Measurements from ENCODE around the gene HDGFL2. TPM values are rescaled to one million over a fixed set of nuclear protein-coding genes. Genes with fewer than 3 reads are reported as not detected.

HDGFL2 gene
- total and polyA plus RNA-seq, 10 of the 15 experiments (the other 5 are each of a cell fraction or from before 2014, with no cell fraction given), result 0.16 to 56.9 (median 25.3) TPM

DNA sequence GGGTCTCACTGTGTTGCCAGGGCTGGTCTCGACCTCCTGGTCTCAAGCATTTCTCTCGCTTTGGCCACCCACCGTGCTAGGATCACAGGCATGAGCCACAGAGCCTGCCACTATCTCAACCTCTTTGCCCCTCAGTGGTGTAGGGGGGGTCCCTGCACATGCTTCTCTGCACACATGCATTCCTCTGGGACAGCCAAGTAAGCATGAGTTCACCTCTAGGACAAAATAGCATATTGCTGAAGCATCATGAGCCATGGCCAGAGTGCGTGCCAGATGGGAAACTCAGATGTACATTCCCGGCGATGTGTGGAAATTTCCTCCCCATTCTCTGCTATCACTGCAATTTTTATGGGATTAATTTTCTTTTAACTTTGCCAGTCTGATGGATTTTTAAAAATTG is 46.6 kb upstream of the HDGFL2 start (continued):
- TF ChIP-seq CREM (IDR thresholded peaks at IDR 0.05; ENCODE audit: low read depth), result no peak
- TF ChIP-seq ZNF687 (IDR thresholded peaks at IDR 0.05), result no peak
- TF ChIP-seq RAD21 (IDR thresholded peaks at IDR 0.05; ENCODE audit: insufficient read depth, low read depth, low read length), result no peak
- no peak for TF ChIP-seq SIX5 (IDR thresholded peaks at IDR 0.05; ENCODE audit: low read depth, low read length, severe bottlenecking)
- TF ChIP-seq IRF5 (IDR thresholded peaks at IDR 0.05; ENCODE audit: borderline replicate concordance), result no peak
- no peak for TF ChIP-seq RBBP5 (conservative IDR thresholded peaks at IDR 0.05)

GRCh38 chr19:4428326-4428975 is 43.6 kb upstream of the HDGFL2 start:
- H3K36me3 ChIP-seq (ENCODE audit: control insufficient read depth in 2 of 2, insufficient read depth in 2 of 2, low read length in 1 of 2), result peaks cover 14 to 35% of the 10 kb centered on the region in 2 experiments; a peak in 3 of 4 replicates
- H3K4me3 ChIP-seq, result no peak overlapping the region
- ChIA-PET RAD21 (ENCODE audit: unreplicated experiment) (no interaction called here), CTCF (no interaction called here), SMC1A (ENCODE audit: uncharacterized antibody, unreplicated experiment) (no interaction called here), POLR2A (no interaction called here)
- DNase-seq (ENCODE audit: low read depth, low spot score), result no peak
- no peak overlapping the region for H3K4me2 ChIP-seq (ENCODE audit: control insufficient read depth, insufficient read depth)
- FAIRE-seq, result no peak
- H3K9ac ChIP-seq (ENCODE audit: control insufficient read depth, insufficient read depth, low read length), result no peak overlapping the region
- no peak overlapping the region for H2AFZ ChIP-seq (ENCODE audit: control insufficient read depth, low read depth, low read length)
- H4K20me1 ChIP-seq (ENCODE audit: control insufficient read depth, insufficient read depth), result no peaks in the 10 kb centered on the region
- H3K9me3 ChIP-seq (replicated peaks; ENCODE audit: control insufficient read depth, insufficient read depth, low read length), result no peaks in the 10 kb centered on the region
- intact Hi-C loops (cut with micrococcal nuclease; ENCODE audit: unreplicated experiment), result no loop called here
- no peak for ATAC-seq
- 93% methylated on average over 20 of the region's 20 CpGs for WGBS (ENCODE audit: insufficient coverage, insufficient replicate concordance, low lambda C conversion rate, missing lambda C conversion rate)
- no TSS peak for BruUV-seq (replicated peaks)
- H3K27me3 ChIP-seq (replicated peaks in 1 of 2; ENCODE audit: control insufficient read depth in 2 of 2, insufficient read depth in 2 of 2, low read length in 1 of 2), result no peaks in the 10 kb centered on the region
- H3K27ac ChIP-seq (ENCODE audit: control insufficient read depth, insufficient read depth), result no peak overlapping the region
- in situ Hi-C loops (cut with MboI), result no loop called here
- H3K79me2 ChIP-seq (ENCODE audit: control insufficient read depth, insufficient read depth, low read length), result no peaks in the 10 kb centered on the region
- H3K4me1 ChIP-seq (ENCODE audit: control insufficient read depth, insufficient read depth, low read length), result peaks cover 28% of the 10 kb centered on the region
- TF ChIP-seq, protein P1, sequence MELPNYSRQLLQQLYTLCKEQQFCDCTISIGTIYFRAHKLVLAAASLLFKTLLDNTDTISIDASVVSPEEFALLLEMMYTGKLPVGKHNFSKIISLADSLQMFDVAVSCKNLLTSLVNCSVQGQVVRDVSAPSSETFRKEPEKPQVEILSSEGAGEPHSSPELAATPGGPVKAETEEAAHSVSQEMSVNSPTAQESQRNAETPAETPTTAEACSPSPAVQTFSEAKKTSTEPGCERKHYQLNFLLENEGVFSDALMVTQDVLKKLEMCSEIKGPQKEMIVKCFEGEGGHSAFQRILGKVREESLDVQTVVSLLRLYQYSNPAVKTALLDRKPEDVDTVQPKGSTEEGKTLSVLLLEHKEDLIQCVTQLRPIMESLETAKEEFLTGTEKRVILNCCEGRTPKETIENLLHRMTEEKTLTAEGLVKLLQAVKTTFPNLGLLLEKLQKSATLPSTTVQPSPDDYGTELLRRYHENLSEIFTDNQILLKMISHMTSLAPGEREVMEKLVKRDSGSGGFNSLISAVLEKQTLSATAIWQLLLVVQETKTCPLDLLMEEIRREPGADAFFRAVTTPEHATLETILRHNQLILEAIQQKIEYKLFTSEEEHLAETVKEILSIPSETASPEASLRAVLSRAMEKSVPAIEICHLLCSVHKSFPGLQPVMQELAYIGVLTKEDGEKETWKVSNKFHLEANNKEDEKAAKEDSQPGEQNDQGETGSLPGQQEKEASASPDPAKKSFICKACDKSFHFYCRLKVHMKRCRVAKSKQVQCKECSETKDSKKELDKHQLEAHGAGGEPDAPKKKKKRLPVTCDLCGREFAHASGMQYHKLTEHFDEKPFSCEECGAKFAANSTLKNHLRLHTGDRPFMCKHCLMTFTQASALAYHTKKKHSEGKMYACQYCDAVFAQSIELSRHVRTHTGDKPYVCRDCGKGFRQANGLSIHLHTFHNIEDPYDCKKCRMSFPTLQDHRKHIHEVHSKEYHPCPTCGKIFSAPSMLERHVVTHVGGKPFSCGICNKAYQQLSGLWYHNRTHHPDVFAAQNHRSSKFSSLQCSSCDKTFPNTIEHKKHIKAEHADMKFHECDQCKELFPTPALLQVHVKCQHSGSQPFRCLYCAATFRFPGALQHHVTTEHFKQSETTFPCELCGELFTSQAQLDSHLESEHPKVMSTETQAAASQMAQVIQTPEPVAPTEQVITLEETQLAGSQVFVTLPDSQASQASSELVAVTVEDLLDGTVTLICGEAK (IDR thresholded peaks at IDR 0.05; ENCODE audit: borderline replicate concordance), result no peak
- TF ChIP-seq BACH1 (IDR thresholded peaks at IDR 0.05; ENCODE audit: borderline replicate concordance), result no peak
- TF ChIP-seq GABPA (IDR thresholded peaks at IDR 0.05; ENCODE audit: low read depth), result no peak
- no peak for TF ChIP-seq CTCF (IDR thresholded peaks at IDR 0.05 in 2 of 3, conservative IDR thresholded peaks at IDR 0.05 in 1 of 3; ENCODE audit: control insufficient read depth in 2 of 3, extremely low read depth in 1 of 3, insufficient read depth in 1 of 3, low read depth in 3 of 3, low read length in 3 of 3)
- TF ChIP-seq CHD1 (IDR thresholded peaks at IDR 0.05; ENCODE audit: low read depth, low read length), result no peak

All from GM12878 (cell line).